Lower leg skin (tissue), 3 donors: Measurements from ENCODE around the gene CACNA1B.

Experiments
- CTCF ChIP-seq, 3 donors: fragments of 450-650 bp; IDR thresholded peaks; one replicate each; pipeline ENCODE4 v1.5.1; 2016; ENCODE audit warnings: antibody characterized with exemption in 3 of 3, mild to moderate bottlenecking in 3 of 3, moderate library complexity in 2 of 3
- POLR2A ChIP-seq, 2 donors: fragments of 450-650 bp; IDR thresholded peaks; one replicate each; pipeline ENCODE4 v1.6.1; 2016 to 2017; ENCODE audit warnings: antibody characterized with exemption in 2 of 2, mild to moderate bottlenecking in 1 of 2, moderate library complexity in 1 of 2

- TF ChIP-seq CTCF (IDR thresholded peaks at IDR 0.05) (no peak), POLR2A (IDR thresholded peaks at IDR 0.05) (no peak)
Observed at GRCh38 chr9:137971477-137972138, 94.0 kb downstream of the CACNA1B start.
